ENCODE measurements around the gene VTI1B. TPM values are rescaled to one million over a fixed set of nuclear protein-coding genes. Genes with fewer than 3 reads are reported as not detected.
"Not testable (repeated sequence)": the region's sequence is repeated elsewhere in the genome, so short reads cannot be mapped to it uniquely, and the experiment has no call there.

The VTI1B gene
- total RNA-seq, 4 donors from 2014 or later: 39.9 to 52.6 (median 47.4) TPM

DNA sequence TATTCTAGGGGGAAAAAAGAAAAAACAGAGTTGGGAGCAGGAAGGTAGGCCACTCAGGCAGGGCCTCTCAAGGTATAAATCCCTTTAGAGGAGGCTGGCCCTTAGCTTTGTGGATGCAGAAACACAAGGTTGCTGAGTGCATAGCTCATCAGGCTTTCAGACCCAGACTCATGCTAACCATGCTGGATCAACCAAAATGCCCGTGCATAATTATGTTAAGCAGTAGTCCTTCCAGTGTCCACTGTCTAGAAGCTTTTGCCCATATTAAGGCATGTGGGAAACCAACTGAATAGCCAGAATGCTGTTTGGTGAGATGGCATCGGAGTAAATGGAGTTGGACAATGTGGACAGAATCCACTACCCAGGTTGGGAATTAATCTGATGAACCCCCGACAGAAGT is 35.8 kb downstream of the VTI1B start:
- TF ChIP-seq, protein P1, sequence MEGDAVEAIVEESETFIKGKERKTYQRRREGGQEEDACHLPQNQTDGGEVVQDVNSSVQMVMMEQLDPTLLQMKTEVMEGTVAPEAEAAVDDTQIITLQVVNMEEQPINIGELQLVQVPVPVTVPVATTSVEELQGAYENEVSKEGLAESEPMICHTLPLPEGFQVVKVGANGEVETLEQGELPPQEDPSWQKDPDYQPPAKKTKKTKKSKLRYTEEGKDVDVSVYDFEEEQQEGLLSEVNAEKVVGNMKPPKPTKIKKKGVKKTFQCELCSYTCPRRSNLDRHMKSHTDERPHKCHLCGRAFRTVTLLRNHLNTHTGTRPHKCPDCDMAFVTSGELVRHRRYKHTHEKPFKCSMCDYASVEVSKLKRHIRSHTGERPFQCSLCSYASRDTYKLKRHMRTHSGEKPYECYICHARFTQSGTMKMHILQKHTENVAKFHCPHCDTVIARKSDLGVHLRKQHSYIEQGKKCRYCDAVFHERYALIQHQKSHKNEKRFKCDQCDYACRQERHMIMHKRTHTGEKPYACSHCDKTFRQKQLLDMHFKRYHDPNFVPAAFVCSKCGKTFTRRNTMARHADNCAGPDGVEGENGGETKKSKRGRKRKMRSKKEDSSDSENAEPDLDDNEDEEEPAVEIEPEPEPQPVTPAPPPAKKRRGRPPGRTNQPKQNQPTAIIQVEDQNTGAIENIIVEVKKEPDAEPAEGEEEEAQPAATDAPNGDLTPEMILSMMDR (IDR thresholded peaks at IDR 0.05): no peak
- no peak for TF ChIP-seq POLR2A (IDR thresholded peaks at IDR 0.05)
- intact Hi-C loops (cut with DNase I; ENCODE audit: low total_unique reads): no loop called here
- WGBS, 2 donors: 93 to 94% methylated on average over 3 of the region's 3 CpGs
- DNase-seq (ENCODE audit: low spot score in 2 of 2): no peak
- H3K4me3 ChIP-seq (ENCODE audit: low read depth, poor library complexity, severe bottlenecking): no peak overlapping the region

DNA sequence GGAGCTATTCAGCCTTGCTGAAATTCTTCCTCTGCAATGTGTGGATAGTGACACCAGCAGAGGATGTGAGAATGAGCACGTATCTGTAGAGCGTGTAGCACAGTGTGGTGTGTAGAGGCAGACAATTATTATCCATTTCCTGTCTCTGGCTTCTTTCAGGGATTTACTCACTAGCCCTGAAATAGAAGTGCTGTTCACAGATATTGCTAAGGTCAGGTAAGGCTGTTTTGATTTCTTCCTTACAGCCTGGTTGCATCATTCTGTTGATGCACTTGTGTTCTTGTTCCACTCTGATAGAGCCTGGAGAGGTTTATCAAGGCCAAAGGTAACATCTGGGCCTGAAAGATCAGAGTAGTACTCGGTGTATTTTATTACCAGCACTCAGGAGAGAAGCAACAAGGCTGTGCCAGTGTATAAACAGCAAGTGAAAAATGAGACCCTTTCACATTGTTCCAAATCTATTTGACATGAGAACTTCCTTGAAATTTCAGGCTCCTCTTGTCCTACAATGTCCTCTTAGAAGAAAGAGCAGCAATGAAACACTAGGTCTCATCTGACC is 38.0 kb downstream of the VTI1B start:
- no peak for DNase-seq (ENCODE audit: low spot score in 2 of 2)
- 57 to 80% methylated on average over 3 of the region's 3 CpGs for WGBS, 2 donors
- intact Hi-C loops (cut with DNase I; ENCODE audit: low total_unique reads): no loop called here
- no peak overlapping the region for H3K4me3 ChIP-seq (ENCODE audit: low read depth, poor library complexity, severe bottlenecking)
- TF ChIP-seq POLR2A (IDR thresholded peaks at IDR 0.05): no peak
- TF ChIP-seq, protein P1 (IDR thresholded peaks at IDR 0.05): no peak

DNA sequence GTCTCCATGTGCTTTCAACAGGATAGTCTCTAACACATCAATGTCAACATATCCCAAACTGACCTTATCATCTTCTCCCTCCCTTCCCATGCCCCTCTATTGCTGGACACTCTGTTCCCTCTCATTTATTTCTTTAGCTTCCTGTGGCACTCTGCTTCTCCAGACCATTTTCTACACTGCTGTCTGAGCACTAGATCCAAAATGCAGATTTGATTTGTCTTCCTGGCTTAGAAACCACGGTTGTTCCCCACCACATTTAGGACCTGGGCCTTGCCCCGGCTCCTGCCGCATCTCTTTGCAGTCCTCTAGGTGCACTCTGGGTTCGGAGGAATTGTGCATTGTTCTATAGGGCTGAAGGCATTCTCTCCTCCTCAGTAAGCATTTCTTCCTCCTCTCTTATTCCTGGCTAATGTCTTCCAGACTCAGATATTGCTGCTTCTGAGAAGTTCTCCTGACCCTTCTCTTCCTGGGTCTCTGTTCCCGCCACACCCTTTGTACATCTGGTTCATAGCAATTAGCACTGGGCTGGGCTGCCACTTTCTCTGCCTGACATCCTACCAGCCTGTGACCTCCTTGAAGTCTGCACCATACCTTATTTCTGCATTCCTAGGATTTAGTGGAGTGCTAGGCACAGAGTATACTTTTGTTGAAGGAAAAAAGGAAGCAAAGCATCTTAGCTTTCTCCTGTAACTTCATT is 40.8 kb downstream of the VTI1B start:
- 89 to 92% methylated on average over 5 of the region's 5 CpGs for WGBS, 2 donors
- no peak for DNase-seq (ENCODE audit: low spot score in 2 of 2)
- no peak overlapping the region for H3K4me3 ChIP-seq (ENCODE audit: low read depth, poor library complexity, severe bottlenecking)
- intact Hi-C loops (cut with DNase I; ENCODE audit: low total_unique reads): no loop called here
- TF ChIP-seq, protein P1 (IDR thresholded peaks at IDR 0.05): no peak
- no peak for TF ChIP-seq POLR2A (IDR thresholded peaks at IDR 0.05)

DNA sequence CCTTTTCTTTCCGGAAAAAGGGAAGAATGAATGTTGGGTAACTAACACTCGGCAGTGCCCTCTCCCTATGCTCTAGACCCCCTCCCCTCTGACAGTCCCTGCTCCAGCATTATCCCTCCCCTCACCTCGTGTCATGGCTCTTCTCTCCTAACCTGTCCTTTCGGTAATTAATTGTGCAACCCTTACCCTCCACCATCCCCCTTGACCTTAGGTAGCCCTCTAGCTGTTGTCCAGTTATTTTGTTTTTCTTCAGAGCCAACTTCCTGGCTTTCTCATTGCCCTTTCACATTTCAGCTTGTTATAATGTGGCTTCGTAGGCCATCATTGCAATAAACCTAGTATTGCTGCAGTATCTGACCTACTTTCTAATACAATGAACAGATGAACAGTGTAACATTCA is 43.5 kb downstream of the VTI1B start:
- WGBS, 2 donors: 85 to 87% methylated on average over 5 of the region's 5 CpGs
- no peak for DNase-seq (ENCODE audit: low spot score in 2 of 2)
- intact Hi-C loops (cut with DNase I; ENCODE audit: low total_unique reads): no loop called here
- no peak overlapping the region for H3K4me3 ChIP-seq (ENCODE audit: low read depth, poor library complexity, severe bottlenecking)
- no peak for TF ChIP-seq POLR2A (IDR thresholded peaks at IDR 0.05)
- TF ChIP-seq, protein P1 (IDR thresholded peaks at IDR 0.05): no peak

DNA sequence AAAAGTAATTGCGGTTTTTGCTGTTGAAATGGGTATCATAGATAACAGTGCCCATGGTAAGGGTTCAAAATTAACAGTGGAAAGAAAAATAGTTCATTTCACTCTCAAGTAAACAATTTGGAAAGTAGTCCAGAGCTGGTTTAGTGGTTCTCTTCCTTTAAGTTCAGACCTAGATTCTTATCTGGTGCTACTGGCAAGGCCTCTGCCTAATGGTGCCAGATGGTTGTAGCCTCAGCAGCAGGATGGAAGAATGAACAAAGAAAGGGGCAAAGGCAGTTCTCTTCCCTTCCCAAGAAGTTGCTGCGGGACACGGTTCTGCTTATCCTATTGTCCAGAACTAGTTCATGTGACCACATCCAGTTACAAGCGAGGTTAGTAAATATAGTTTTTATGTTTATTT is 44.2 kb downstream of the VTI1B start:
- 91 to 92% methylated on average over 4 of the region's 4 CpGs for WGBS, 2 donors
- H3K4me3 ChIP-seq (ENCODE audit: low read depth, poor library complexity, severe bottlenecking): no peak overlapping the region
- intact Hi-C loops (cut with DNase I; ENCODE audit: low total_unique reads): no loop called here
- DNase-seq (ENCODE audit: low spot score in 2 of 2): no peak
- TF ChIP-seq POLR2A (IDR thresholded peaks at IDR 0.05): no peak
- TF ChIP-seq, protein P1 (IDR thresholded peaks at IDR 0.05): no peak

DNA sequence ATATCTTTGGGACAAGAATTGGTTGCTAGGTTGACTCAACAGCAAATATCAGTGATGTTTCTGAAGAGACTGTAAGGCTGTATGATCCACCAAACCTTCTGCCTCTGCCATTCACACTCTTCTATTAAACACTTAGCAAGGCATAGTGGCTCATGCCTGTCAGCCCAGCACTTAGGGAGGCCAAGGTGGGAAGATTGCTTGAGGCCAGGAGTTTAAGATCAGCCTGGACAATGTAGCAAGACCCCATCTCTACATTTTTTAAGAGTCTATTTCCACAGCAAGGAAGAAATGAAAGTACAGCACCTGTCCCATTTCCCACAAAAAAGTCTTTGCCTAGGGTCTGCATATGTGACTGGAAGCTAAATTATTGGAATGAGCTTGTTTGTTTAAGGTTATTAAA is 46.9 kb downstream of the VTI1B start:
- intact Hi-C loops (cut with DNase I; ENCODE audit: low total_unique reads): no loop called here
- H3K4me3 ChIP-seq (ENCODE audit: low read depth, poor library complexity, severe bottlenecking): no peak overlapping the region
- DNase-seq (ENCODE audit: low spot score in 2 of 2): no peak
- TF ChIP-seq, protein P1 (IDR thresholded peaks at IDR 0.05): no peak

DNA sequence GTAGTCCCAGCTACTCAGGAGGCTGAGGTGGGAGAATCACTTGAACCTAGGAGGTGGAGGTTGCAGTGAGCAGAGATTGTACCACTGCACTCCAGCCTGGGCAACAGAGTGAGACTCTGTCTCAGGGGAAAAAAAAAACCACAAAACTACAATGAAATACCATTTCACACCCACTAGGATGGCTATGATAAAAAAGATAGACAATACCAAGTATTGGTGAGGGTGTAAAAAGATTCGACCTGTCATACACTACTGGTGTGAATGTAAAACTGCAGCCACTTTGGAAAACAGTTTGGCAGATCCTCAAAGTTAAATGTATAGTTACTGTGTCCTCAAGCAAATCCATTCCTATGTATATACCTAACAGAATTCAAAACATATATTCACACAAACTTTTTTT is 48.3 kb downstream of the VTI1B start:
- DNase-seq (ENCODE audit: low spot score in 2 of 2); H3K4me3 ChIP-seq (ENCODE audit: low read depth, poor library complexity, severe bottlenecking); intact Hi-C loops (cut with DNase I; ENCODE audit: low total_unique reads): not testable (repeated sequence)
- whole genome bisulfite sequencing, 2 donors: 85 to 89% methylated on average over 1 of the region's 1 CpG
